WERI-Rb-1 (cell line): ENCODE data around the gene SMIM27.
"Not testable (repeated sequence)": the region's sequence is repeated elsewhere in the genome, so short reads cannot be mapped to it uniquely, and the experiment has no call there.

ENCODE experiments used
- DNase-seq: peaks from one replicate; pipeline ENCODE4 v3.0.0-alpha.2; 2020
- H3K27ac ChIP-seq: fragments of 250-450 bp; sonication (Bioruptor Pico); 2 replicates; pipeline ENCODE4 v1.5.1; 2020; ENCODE audit warnings: mild to moderate bottlenecking, moderate library complexity
- H3K27me3 ChIP-seq: fragments of 250-450 bp; sonication (Bioruptor Pico); 2 replicates; pipeline ENCODE4 v1.5.1; 2021; ENCODE audit warnings: mild to moderate bottlenecking, low read depth, moderate library complexity; ENCODE audit not compliant: insufficient read depth, severe bottlenecking
- H3K36me3 ChIP-seq: fragments of 250-450 bp; sonication (Bioruptor Pico); 2 replicates; pipeline ENCODE4 v1.5.1; 2020; ENCODE audit warnings: mild to moderate bottlenecking, moderate library complexity
- H3K4me3 ChIP-seq: 2 replicates; pipeline ENCODE4 v1.5.1; 2011; ENCODE audit warnings: low read depth, mild to moderate bottlenecking, control low read depth, low read length
- H3K9me3 ChIP-seq: fragments of 250-450 bp; sonication (Bioruptor Pico); 2 replicates; pipeline ENCODE4 v1.5.1; 2021; ENCODE audit warnings: mild to moderate bottlenecking, moderate library complexity; ENCODE audit not compliant: severe bottlenecking
- TF ChIP-seq, protein P1 (sequence below): IDR thresholded peaks from 2 replicates; pipeline ENCODE4 v1.5.1; 2011; ENCODE audit warnings: low read depth, mild to moderate bottlenecking, control low read depth, inconsistent platforms, low read length

SMIM27 gene

DNA sequence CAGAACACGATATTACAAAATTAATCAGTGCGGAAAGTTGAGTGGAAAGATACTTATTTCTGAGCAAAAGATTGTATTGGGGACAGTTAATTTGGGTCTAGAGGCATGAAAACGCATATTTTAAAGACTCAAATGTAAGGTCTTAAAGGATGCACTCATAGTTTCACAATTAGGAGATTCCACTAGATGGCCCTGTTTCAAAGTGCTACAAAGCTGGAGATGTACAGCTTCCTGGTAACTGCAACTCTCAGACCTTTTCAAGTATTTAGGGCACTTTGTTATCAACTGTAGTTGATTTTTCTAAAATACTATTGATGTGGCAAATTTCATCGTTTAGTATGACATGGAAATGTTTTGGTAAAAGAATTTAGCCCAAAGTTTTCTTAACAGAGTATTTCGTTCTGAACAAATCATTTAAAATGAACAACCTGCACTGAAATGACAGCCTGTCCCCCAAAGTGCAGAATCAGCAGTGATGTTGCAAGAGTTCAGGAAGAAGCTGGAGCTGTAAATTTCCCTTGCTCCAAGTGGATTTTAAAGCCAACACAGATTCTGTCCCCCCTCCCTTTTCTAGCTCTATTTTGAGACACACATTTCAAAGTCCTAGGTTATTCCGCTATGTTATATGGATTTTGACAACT lies 37.1 kb downstream of the SMIM27 start:
- H3K4me3 ChIP-seq: no peak overlapping the region
- DNase-seq: no peak
- H3K27ac ChIP-seq: no peak overlapping the region
- no peaks in the 10 kb centered on the region for H3K36me3 ChIP-seq
- H3K9me3 ChIP-seq: no peaks in the 10 kb centered on the region
- TF ChIP-seq, protein P1, sequence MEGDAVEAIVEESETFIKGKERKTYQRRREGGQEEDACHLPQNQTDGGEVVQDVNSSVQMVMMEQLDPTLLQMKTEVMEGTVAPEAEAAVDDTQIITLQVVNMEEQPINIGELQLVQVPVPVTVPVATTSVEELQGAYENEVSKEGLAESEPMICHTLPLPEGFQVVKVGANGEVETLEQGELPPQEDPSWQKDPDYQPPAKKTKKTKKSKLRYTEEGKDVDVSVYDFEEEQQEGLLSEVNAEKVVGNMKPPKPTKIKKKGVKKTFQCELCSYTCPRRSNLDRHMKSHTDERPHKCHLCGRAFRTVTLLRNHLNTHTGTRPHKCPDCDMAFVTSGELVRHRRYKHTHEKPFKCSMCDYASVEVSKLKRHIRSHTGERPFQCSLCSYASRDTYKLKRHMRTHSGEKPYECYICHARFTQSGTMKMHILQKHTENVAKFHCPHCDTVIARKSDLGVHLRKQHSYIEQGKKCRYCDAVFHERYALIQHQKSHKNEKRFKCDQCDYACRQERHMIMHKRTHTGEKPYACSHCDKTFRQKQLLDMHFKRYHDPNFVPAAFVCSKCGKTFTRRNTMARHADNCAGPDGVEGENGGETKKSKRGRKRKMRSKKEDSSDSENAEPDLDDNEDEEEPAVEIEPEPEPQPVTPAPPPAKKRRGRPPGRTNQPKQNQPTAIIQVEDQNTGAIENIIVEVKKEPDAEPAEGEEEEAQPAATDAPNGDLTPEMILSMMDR: peak; percentile 45
- H3K27me3 ChIP-seq: peaks cover 15% of the 10 kb centered on the region

DNA sequence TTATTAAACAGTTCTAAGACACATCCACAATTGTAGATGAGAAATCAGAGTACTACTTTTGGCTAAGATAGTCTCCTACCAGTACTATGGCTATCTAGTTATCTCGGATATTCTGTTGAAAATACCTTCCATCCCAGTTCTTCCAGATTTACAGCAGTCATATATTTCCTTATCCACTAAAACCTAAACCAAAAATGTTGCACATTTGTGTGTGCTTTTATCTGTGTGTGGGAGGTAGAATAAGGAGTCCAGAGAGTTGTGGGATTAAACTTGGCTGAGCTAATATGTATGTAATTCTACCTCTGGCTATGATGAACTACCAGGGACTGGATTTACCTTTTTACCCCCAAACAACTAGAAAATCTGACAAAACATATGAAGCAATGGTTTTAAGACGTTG lies 38.3 kb downstream of the SMIM27 start:
- Histone ChIP-seq H3K9me3 (no peaks in the 10 kb centered on the region), H3K36me3 (no peaks in the 10 kb centered on the region), H3K27me3 (peaks cover 14% of the 10 kb centered on the region), H3K27ac (no peak overlapping the region), H3K4me3 (no peak overlapping the region)
- TF ChIP-seq, protein P1: no peak
- no peak for DNase-seq

DNA sequence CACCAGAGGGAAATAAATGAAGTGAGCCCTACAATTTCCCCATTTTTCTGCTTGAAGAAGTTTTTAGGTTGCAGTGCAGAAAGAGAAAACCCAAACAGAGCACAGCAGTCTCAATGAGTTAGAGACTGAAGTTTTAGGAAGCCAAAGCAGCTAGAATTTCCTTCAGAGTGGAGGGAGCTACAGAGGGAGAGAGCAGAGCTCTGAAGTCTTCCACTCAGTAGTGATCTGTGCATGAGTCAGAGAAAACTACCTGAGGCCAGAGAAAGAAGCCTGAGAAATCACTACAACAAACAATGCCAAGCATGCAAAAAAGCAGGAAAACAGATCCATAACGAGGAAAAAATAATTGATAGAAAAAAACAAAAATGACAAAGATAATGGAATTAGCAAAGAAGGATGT lies 38.8 kb downstream of the SMIM27 start:
- no peaks in the 10 kb centered on the region for H3K9me3 ChIP-seq
- no peak for DNase-seq
- no peak overlapping the region for H3K27ac ChIP-seq
- no peaks in the 10 kb centered on the region for H3K36me3 ChIP-seq
- H3K27me3 ChIP-seq: peaks cover 10% of the 10 kb centered on the region
- no peak overlapping the region for H3K4me3 ChIP-seq
- TF ChIP-seq, protein P1: no peak

DNA sequence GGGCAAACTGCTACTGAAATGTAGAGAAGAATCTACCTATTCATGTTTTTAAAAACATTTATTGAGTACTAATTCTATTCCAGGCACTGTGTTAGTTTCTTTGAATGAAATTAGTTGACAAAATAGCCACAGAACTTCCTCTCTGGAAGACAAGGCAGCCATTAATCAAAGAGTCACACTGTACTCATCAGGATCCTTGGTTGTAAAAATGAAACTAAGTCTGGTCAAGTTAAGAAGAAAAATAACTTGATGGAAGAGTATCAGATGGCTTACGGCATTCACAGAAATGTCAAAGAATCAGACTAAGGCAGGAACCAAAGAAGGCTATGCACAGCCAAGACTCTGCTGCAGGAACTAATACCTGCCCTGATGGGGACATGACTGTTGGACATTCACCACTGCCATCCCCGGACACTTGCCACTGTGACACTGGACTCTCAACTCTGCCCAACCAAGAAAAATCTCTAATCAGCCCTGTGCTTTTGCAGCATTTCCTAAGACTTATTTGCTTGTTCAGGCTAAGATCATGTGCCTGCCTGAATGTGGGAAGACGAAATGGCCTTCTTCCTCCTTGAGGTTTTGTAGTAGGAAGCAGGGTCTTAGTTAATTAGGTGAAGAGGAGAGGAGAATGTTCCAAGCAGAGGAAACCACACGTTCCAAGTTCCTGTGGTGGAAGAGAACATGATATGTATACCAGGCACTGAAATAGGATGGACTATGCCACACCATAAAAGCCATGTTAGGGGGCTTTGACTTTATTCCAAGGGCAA lies 44.2 kb downstream of the SMIM27 start:
- H3K36me3 ChIP-seq: no peaks in the 10 kb centered on the region
- H3K4me3 ChIP-seq: no peak overlapping the region
- no peaks in the 10 kb centered on the region for H3K9me3 ChIP-seq
- H3K27ac ChIP-seq: no peak overlapping the region
- TF ChIP-seq, protein P1: no peak
- DNase-seq: no peak
- no peaks in the 10 kb centered on the region for H3K27me3 ChIP-seq

DNA sequence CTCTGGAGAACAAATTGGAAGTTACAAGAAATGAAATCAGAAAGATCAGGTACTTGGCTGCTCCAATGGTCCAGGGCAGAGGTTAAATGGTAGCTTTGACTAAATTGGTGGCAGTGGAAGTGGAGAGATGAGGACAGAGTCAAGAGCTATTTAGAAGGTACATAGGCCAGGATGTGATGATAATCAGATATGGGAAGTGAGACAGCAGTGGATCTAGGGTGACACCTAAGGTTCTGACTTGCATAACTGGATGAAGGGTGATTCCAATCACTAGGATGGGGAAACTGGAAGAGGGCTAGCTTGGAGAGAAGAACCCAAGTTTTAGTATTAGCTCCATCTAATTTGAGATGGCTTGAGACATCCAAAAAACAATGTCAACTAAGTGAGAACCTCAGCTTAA lies 44.8 kb downstream of the SMIM27 start:
- H3K9me3 ChIP-seq: no peaks in the 10 kb centered on the region
- H3K36me3 ChIP-seq: no peaks in the 10 kb centered on the region
- no peaks in the 10 kb centered on the region for H3K27me3 ChIP-seq
- no peak overlapping the region for H3K27ac ChIP-seq
- H3K4me3 ChIP-seq: no peak overlapping the region
- TF ChIP-seq, protein P1: no peak
- no peak for DNase-seq

DNA sequence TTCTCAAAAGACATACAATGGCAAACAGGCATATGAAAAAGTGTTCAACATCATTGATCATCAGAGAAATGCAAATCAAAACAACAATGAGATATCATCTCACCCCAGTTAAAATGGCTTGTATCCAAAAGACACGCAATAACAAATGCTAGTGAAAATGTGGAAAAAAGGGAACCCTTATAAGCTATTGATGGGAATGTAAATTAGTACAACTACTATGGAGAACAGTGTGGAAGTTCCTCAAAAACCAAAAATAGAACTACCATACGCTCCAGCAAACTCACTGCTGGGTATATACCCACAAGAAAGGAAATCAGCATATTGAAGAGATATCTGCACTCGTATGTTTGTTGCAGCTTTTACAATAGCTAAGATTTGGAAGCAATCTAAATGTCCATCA lies 46.9 kb downstream of the SMIM27 start:
- H3K36me3 ChIP-seq, H3K4me3 ChIP-seq, H3K9me3 ChIP-seq, H3K27ac ChIP-seq, H3K27me3 ChIP-seq, DNase-seq: not testable (repeated sequence)
